GM20000 (cell line): ENCODE measurements around the gene CNIH2.

Source experiments
- DNase-seq: peaks from one replicate; pipeline ENCODE4 v3.0.0; 2012; ENCODE audit warnings: low spot score
- TF ChIP-seq, protein P1 (sequence below): IDR thresholded peaks from 2 replicates; pipeline ENCODE4 v1.5.1; 2012; ENCODE audit warnings: mild to moderate bottlenecking, control low read depth; ENCODE audit errors: extremely low read depth, missing control alignments

The CNIH2 gene

DNA sequence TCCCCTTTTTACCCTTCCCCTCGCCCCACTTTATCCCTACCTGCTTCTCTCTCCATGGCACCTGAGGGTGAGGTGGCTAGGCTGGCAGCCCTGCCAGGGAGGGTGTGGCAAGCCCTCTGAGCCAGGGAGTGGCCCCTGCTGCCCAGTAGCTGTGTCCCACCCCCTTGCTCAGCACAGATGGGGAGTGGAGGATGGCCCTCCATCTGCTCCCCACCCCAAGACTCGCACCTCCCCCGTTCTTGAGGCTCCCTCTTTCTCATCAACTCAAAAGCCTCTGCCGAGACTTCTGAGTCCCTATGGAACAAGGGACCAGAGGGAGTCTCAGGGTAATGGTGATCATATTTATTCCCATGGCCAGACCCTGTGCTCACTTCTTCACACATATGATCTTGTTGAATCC is 15.4 kb downstream of the CNIH2 start:
- DNase-seq, result no peak
- TF ChIP-seq, protein P1, sequence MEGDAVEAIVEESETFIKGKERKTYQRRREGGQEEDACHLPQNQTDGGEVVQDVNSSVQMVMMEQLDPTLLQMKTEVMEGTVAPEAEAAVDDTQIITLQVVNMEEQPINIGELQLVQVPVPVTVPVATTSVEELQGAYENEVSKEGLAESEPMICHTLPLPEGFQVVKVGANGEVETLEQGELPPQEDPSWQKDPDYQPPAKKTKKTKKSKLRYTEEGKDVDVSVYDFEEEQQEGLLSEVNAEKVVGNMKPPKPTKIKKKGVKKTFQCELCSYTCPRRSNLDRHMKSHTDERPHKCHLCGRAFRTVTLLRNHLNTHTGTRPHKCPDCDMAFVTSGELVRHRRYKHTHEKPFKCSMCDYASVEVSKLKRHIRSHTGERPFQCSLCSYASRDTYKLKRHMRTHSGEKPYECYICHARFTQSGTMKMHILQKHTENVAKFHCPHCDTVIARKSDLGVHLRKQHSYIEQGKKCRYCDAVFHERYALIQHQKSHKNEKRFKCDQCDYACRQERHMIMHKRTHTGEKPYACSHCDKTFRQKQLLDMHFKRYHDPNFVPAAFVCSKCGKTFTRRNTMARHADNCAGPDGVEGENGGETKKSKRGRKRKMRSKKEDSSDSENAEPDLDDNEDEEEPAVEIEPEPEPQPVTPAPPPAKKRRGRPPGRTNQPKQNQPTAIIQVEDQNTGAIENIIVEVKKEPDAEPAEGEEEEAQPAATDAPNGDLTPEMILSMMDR, result no peak

DNA sequence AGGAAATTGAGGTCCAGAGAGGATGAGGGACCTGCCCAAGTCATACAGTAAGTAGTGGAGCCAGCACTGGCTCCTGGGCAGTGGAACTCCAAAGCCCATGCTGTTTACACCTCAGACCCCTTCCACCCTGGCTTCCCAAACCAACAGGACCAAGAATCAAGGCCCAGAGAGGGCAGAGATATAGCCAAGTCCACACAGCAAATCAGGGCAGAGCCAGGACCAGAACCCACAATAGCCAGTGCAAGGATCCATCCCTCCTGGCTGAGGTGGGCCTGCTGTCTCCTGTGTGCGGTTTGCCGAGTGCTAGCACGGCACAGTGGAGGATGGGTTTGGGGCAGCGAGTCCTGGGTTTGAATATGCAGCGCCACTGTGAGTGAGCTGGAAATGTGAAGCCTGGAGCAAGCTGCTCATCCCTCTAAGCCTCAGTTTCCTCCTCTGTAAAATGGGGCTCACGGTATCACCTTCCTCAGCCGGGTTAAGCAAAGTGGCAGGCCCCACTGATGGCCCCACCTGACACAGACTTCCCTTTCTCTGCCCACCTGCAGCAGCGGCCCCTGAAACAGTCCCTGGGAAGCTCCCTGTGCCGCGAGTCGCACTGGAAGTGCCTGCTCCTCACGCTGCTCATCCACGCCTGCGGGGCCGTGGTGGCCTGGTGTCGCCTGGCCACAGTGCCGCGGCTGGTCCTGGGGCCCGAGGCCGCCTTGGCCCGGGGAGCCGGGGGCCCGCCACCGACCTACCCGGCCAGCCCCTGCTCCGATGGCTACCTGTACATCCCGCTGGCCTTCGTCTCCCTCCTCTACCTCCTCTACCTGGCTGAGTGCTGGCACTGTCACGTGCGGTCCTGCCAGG is 16.0 kb downstream of the CNIH2 start:
- peak; percentile 19 for DNase-seq
- TF ChIP-seq, protein P1, result no peak

DNA sequence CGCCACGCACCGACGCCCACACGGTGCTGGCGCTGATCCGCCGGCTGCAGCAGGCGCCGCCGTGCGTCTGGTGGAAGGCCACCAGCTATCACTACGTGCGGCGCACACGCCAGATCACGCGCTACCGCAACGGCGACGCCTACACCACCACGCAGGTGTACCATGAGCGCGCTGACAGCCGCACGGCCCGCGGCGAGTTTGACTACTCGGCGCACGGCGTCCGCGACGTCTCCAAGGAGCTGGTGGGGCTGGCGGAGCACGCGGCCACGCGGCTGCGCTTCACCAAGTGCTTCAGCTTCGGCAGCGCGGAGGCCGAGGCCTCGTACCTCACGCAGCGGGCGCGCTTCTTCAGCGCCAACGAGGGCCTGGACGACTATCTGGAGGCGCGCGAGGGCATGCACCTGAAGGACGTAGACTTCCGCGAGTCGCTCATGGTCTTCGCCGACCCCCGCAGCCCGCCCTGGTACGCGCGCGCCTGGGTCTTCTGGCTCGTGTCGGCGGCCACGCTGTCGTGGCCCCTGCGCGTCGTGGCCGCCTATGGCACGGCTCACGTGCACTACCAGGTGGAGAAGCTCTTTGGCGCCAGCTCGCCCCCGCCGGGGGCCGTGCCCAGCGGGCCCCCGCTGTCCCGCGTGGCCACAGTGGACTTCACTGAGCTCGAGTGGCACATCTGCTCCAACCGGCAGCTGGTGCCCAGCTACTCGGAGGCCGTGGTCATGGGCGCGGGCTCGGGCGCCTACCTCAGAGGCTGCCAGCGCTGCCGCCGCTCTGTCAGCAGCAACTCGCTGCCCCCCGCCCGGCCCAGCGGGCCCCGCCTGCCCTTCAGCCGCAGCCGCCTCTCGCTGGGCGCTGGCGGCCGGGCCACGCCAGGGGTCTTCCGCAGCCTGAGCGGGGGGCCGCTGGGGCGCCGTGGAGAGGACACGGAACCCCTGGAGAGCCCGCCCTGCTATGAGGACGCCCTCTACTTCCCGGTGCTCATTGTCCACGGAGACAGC is 16.9 kb downstream of the CNIH2 start:
- TF ChIP-seq, protein P1, result no peak
- peak; percentile 25 for DNase-seq

DNA sequence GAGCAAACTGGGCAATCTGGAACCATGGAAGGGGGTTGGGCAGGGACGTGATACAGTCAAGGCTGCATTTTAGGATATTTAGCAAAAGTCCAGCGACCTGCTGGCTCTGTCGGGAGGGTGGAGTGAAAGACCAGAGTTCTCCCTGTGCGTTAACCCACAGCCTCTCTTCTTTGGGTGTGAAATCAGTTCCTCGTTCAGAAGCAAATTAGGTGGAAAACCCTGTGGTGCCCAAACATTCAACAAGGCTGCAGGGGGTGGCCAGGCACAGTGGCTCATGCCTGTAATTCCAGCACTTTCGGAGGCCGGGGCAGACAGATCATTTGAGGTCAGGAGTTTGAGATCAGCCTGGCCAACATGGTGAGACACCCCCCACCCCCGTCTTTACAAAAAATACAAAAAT is 19.6 kb downstream of the CNIH2 start:
- TF ChIP-seq, protein P1, result no peak
- no peak for DNase-seq

DNA sequence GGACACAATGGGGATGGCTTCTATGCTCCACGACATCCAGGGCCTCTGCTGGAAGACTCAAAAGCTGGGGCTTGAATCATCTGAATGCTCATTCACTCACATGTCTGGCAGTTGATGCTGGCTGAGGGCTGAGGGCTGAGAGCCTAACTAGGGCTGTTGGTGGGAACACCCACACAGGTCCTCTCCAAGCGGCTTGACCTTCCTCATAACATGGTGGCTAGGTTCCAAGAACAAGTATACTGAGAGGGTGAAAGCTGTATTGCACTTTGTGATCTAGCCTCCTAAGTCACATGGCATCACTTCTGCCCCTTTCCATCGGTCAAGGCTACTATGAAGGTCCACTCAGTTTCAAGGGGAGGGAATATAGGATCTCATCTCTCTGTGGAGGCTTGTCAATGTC is 21.2 kb downstream of the CNIH2 start:
- DNase-seq, result no peak

DNA sequence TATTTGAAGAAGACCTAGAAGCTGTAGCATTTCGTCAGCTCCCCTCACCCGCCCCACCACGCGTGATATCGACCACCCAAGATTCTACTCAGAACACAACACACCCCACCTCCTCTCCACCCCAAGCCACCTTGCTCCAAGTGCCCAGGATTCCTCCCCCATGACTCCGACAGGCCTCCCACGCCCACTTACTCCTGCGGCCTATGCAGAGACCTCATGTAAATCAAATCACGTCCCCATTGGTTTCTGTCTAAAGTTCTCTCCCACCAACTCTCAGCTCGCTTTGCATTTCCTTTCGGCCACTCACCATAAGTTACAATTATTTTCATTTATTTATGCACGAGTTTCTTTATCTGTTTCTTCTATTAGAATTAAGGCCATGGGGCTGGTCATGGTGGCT is 24.7 kb downstream of the CNIH2 start:
- TF ChIP-seq, protein P1, result no peak
- no peak for DNase-seq

More for the DNA sequence above, 21.2 kb downstream of the CNIH2 start:
- TF ChIP-seq, protein P1, result no peak

DNA sequence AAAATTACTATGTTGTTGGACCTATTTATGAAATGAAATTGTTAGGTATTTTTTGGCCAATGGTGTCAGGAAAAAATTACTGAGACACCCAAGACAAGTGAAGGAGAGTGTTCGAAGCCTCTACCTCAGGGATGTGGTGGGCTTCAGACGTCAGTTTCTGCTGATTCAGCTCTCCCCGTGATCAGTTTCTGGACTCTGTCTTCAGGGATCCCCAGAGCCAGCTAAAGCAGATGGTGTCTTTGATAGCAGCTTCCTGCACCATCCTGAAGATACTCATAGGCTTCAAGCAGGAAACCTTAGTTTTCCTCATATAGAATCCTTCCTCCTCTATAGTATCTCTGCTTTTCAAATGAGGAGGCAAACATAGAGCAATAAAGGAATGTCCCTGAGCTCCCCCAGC is 31.5 kb downstream of the CNIH2 start:
- TF ChIP-seq, protein P1, result no peak
- DNase-seq, result no peak
